Gastrocnemius medialis (tissue), 4 donors: ENCODE results near the gene SHANK2. TPM values are rescaled to one million over a fixed set of nuclear protein-coding genes. Genes with fewer than 3 reads are reported as not detected.

Experiments used
- ATAC-seq, 2 donors: fragments of 150-250 bp; one replicate each; pipeline ENCODE4 v1.9.1; 2016
- DNase-seq, 2 donors: peaks; one replicate each; pipeline ENCODE4 v3.0.0-alpha.2; 2019
- H3K27ac ChIP-seq, 4 donors: fragments of 200-600 bp; sonication (generic); 1 replicate in 1 of 4; 2 replicates in 3 of 4; pipeline ENCODE4 v1.5.1; 2016 to 2018; ENCODE audit warnings: mild to moderate bottlenecking in 2 of 4, moderate library complexity in 1 of 4
- H3K27me3 ChIP-seq, 3 donors: fragments of 200-600 bp; sonication (generic) in 2 of 3; 1 replicate in 1 of 3; 2 replicates in 2 of 3; pipeline versions ENCODE4 v1.5.1 to v1.6.0; 2016 to 2019; ENCODE audit warnings: mild to moderate bottlenecking in 1 of 3, moderate library complexity in 1 of 3
- H3K36me3 ChIP-seq, 2 donors: fragments of 200-600 bp; sonication (generic) in 1 of 2; one replicate each; pipeline ENCODE4 v1.5.1; 2017 to 2018
- H3K4me1 ChIP-seq, 2 donors: fragments of 200-600 bp; sonication (generic) in 1 of 2; one replicate each; pipeline ENCODE4 v1.5.1; 2016 to 2017; ENCODE audit warnings: mild to moderate bottlenecking in 2 of 2
- H3K4me3 ChIP-seq, 4 donors: fragments of 200-600 bp; sonication (generic) in 3 of 4; 1 replicate in 1 of 4; 2 replicates in 3 of 4; pipeline ENCODE4 v1.5.1; 2016 to 2019; ENCODE audit warnings: mild to moderate bottlenecking in 2 of 4
- H3K9me3 ChIP-seq, 3 donors: fragments of 200-600 bp; sonication (generic) in 2 of 3; 1 replicate in 1 of 3; 2 replicates in 2 of 3; pipeline ENCODE4 v1.5.1; 2016 to 2019
- POLR2A ChIP-seq, 2 donors: fragments of 450-650 bp; IDR thresholded peaks; one replicate each; pipeline ENCODE4 v1.6.1; 2017; ENCODE audit warnings: antibody characterized with exemption in 2 of 2, mild to moderate bottlenecking in 2 of 2, moderate library complexity in 2 of 2
- in situ Hi-C, 4 donors: fragments of 200-750 bp; cut with MboI; loops; one replicate each; pipeline versions ENCODE4 v1.15.0 to v1.8.0; 2017; ENCODE audit warnings: low sequenced_read_pairs in 4 of 4
- intact Hi-C: fragments of 100-400 bp; cut with DNase I; formaldehyde crosslinking; loops from one replicate; pipeline ENCODE4 v1.15.1; 2023; ENCODE audit warnings: low total_unique reads
- total RNA-seq, 4 donors: library from RNA; depleted of rRNA; stranded (reverse); fragments of >200 nt; gene quantifications; one replicate each; pipeline versions ENCODE4 v1.1.0 to v1.2.3, GENCODE V29; 2016
- TF ChIP-seq, protein P1 (sequence below), 5 experiments: fragments of 450-650 bp in 3 of 5; fragments of 200-600 bp in 2 of 5; sonication (generic) in 2 of 5; IDR thresholded peaks in 4 of 5; conservative IDR thresholded peaks in 1 of 5; 1 replicate in 4 of 5; 2 replicates in 1 of 5; pipeline ENCODE4 v1.5.1; 2016 to 2019; ENCODE audit warnings: antibody characterized with exemption in 5 of 5, mild to moderate bottlenecking in 3 of 5, moderate library complexity in 3 of 5

Gene SHANK2
- total RNA-seq, 4 donors from 2014 or later = 0.40 TPM; not detected in 3

DNA sequence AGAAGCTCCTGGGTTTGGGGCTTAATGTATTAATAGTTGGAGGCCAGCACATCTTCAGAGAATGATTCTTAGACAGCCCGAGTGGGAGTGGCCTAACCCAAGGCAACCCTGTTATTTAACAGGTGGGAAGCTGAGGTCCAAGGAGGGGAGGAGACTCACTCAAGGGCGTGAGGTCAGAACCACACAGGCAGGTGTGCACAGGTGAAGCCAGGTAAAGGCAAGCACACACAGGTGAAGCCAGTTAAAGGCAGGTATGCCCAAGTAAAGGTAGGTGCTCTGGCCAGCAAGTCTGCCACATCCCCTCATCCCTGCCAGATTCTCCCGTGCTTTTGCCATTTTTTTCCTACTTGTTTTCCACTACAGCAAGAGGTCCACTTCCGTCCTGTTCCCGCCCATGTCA is 2.9 kb upstream of the SHANK2 start:
- peaks cover 35 to 50% (median 38%) of the 10 kb centered on the region in 3 donors for H3K27me3 ChIP-seq
- in situ Hi-C loops (no loop called here), intact Hi-C loops (no loop called here)
- DNase-seq (no peak), ATAC-seq (no peak)
- no peak overlapping the region for H3K4me3 ChIP-seq
- H3K36me3 ChIP-seq = no peaks in the 10 kb centered on the region
- H3K27ac ChIP-seq = no peak overlapping the region
- TF ChIP-seq, protein P1, sequence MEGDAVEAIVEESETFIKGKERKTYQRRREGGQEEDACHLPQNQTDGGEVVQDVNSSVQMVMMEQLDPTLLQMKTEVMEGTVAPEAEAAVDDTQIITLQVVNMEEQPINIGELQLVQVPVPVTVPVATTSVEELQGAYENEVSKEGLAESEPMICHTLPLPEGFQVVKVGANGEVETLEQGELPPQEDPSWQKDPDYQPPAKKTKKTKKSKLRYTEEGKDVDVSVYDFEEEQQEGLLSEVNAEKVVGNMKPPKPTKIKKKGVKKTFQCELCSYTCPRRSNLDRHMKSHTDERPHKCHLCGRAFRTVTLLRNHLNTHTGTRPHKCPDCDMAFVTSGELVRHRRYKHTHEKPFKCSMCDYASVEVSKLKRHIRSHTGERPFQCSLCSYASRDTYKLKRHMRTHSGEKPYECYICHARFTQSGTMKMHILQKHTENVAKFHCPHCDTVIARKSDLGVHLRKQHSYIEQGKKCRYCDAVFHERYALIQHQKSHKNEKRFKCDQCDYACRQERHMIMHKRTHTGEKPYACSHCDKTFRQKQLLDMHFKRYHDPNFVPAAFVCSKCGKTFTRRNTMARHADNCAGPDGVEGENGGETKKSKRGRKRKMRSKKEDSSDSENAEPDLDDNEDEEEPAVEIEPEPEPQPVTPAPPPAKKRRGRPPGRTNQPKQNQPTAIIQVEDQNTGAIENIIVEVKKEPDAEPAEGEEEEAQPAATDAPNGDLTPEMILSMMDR (IDR thresholded peaks at IDR 0.05 in 4 of 5, conservative IDR thresholded peaks at IDR 0.05 in 1 of 5) = no peak
- no peak for TF ChIP-seq POLR2A (IDR thresholded peaks at IDR 0.05)
- peaks cover 0 to 8% of the 10 kb centered on the region in 2 donors for H3K4me1 ChIP-seq
- peaks cover 0 to 4% (median 0%) of the 10 kb centered on the region in 3 donors for H3K9me3 ChIP-seq

DNA sequence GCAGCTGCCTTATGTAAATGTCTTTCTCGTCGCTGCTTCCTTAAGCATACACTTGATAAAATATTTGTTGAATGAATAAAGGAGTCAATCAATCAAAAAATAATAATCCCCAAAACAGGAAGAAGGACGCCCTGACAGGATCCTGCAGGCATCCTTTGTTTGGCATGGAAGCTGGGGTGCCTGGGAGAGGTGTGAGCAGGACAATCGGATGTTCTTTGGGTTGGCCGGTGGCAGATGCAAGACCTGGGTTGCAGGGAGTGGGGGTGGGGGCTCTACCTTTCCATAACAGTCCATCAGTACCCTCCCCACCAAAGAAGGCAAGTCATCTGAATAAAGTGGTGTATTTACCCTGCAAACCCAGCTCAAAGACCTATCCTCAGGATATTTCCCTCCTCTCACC is 1.4 kb upstream of the SHANK2 start:
- no peak for TF ChIP-seq POLR2A (IDR thresholded peaks at IDR 0.05)
- TF ChIP-seq, protein P1 (IDR thresholded peaks at IDR 0.05 in 4 of 5, conservative IDR thresholded peaks at IDR 0.05 in 1 of 5) = no peak
- no peak overlapping the region for H3K4me3 ChIP-seq
- H3K36me3 ChIP-seq = no peaks in the 10 kb centered on the region
- H3K9me3 ChIP-seq = peaks cover 0 to 4% (median 0%) of the 10 kb centered on the region in 3 donors
- peaks cover 0 to 8% of the 10 kb centered on the region in 2 donors for H3K4me1 ChIP-seq
- no peak overlapping the region for H3K27ac ChIP-seq
- DNase-seq (no peak), ATAC-seq (no peak)
- intact Hi-C loops = no loop called here
- H3K27me3 ChIP-seq = peaks cover 48 to 65% (median 54%) of the 10 kb centered on the region in 3 donors
- in situ Hi-C loops = no loop called here

DNA sequence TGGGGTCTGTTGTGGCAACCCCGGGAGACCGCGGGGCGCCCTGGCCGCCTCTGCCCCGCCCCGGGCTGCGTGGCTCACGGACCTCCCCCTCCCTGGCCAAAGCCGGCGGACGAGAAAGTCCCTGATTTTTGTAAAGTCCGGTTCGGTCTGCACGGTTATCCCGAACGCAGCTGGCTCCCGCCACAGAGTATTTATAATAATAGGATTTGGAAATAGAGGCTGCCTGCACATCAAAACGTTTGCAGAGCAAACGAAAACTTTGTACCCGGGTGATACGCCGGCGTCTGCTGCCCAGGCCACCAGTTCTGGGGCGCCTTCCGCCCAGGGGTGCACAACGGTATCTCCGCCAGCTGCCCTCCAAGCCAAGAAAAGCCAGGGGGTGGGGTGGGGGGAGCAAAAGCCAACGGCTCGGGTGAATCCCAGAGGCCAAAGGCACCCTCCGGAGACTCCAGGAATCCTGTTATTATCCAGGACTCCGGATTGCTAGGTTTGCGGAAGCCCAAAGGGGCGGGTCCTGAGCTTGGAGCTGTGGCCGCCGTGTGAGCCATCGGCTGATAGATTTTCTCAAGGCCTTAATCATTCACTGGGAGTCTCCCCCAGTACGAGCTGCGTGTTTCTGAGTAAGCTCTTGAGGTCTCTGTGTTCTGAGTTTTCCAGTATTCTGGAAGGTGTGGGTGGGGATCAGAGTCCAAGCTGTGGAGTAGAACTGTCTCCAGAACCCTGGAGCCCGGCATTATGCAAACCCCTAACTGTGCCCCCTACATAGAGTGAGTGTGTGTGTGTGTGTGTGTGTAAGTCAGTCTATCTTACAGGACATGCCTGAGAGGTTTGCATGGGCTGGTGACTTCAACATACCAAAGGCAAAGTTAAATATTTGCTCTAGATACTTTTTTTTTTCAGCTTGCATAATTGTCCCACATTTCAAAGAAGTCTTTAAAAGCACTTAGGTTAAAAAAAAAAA is 673 bp upstream of the SHANK2 start:
- H3K9me3 ChIP-seq = no peaks in the 10 kb centered on the region
- H3K27me3 ChIP-seq = peaks cover 56 to 72% (median 61%) of the 10 kb centered on the region in 3 donors
- peaks cover 0 to 8% of the 10 kb centered on the region in 2 donors for H3K4me1 ChIP-seq
- H3K4me3 ChIP-seq = peak overlapping the region in 3 of 4 donors; percentile 7 to 35 (median 13)
- intact Hi-C loops (no loop called here), in situ Hi-C loops (no loop called here)
- TF ChIP-seq, protein P1 (IDR thresholded peaks at IDR 0.05 in 4 of 5, conservative IDR thresholded peaks at IDR 0.05 in 1 of 5) = no peak
- TF ChIP-seq POLR2A (IDR thresholded peaks at IDR 0.05) = no peak
- DNase-seq (no peak), ATAC-seq (no peak)
- H3K36me3 ChIP-seq = no peaks in the 10 kb centered on the region
- no peak overlapping the region for H3K27ac ChIP-seq

DNA sequence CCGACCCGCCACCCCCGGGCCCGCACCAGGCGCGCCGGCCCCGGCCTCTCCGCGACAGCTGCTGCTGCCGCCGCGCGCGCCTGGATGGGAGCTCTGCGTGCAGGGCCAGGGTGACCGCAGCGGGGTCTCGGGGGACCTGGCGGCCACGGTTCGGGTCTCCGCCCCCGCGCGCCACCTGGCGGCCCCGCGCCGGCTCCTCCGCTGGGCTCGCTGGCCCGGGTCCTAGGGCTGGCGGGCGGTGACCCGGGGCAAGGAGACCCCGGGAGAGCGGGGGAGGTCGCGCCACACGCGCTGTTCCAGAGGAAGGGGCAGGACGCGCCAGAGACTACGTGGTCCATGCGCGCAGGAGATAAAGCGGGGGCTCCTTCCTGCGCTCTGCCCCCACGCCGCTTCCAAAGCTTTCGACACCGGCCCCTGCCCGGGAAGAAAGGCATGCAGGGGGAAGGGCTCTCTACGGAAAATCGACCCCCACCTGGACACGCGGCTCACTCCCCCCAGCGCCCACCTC is 562 bp downstream of the SHANK2 start:
- ATAC-seq (no peak), DNase-seq (no peak)
- no peak overlapping the region for H3K27ac ChIP-seq
- no peaks in the 10 kb centered on the region for H3K36me3 ChIP-seq
- peaks cover 58 to 78% (median 65%) of the 10 kb centered on the region in 3 donors for H3K27me3 ChIP-seq
- H3K9me3 ChIP-seq = no peaks in the 10 kb centered on the region
- in situ Hi-C loops (no loop called here), intact Hi-C loops (no loop called here)
- H3K4me3 ChIP-seq = peak overlapping the region; percentile 7 to 31 (median 18)
- H3K4me1 ChIP-seq = peaks cover 0 to 13% of the 10 kb centered on the region in 2 donors
- no peak for TF ChIP-seq POLR2A (IDR thresholded peaks at IDR 0.05)
- TF ChIP-seq, protein P1 (IDR thresholded peaks at IDR 0.05 in 4 of 5, conservative IDR thresholded peaks at IDR 0.05 in 1 of 5) = peak in 1 of 5 experiments; percentile 32
